Esophagus squamous epithelium (tissue), 4 donors: ENCODE results near the gene VSIG10.

Experiments used
- POLR2A ChIP-seq, 4 donors: fragments of 450-650 bp; IDR thresholded peaks; one replicate each; pipeline ENCODE4 v1.6.1; 2017; ENCODE audit warnings: antibody characterized with exemption in 4 of 4, mild to moderate bottlenecking in 4 of 4, moderate library complexity in 3 of 4
- TF ChIP-seq, protein P1 (sequence below), 6 experiments: fragments of 450-650 bp in 4 of 6; fragments of 200-600 bp in 2 of 6; sonication (generic) in 2 of 6; IDR thresholded peaks; one replicate each; pipeline ENCODE4 v1.5.1; 2016 to 2019; ENCODE audit warnings: antibody characterized with exemption in 6 of 6, mild to moderate bottlenecking in 4 of 6, moderate library complexity in 4 of 6

DNA sequence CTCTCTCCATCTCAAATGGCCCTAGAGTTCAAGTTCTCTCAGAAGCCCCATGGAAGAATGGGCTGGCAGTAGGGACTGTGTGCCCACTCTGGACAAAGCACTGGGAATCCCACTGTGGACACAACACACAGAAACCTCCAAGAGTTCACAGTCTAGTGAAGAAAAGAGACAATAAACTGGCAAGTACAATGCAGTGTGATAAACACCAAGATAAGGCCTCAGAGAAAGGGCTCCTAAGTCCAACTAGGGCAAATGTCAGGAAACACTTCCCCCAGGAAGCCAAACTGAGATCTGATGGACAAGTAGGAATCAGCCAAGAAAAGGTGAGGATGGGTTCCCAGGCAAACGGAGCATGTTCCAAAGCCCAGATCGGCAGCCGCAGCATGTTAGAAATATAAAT, 5.4 kb downstream of the VSIG10 start:
- TF ChIP-seq, protein P1, sequence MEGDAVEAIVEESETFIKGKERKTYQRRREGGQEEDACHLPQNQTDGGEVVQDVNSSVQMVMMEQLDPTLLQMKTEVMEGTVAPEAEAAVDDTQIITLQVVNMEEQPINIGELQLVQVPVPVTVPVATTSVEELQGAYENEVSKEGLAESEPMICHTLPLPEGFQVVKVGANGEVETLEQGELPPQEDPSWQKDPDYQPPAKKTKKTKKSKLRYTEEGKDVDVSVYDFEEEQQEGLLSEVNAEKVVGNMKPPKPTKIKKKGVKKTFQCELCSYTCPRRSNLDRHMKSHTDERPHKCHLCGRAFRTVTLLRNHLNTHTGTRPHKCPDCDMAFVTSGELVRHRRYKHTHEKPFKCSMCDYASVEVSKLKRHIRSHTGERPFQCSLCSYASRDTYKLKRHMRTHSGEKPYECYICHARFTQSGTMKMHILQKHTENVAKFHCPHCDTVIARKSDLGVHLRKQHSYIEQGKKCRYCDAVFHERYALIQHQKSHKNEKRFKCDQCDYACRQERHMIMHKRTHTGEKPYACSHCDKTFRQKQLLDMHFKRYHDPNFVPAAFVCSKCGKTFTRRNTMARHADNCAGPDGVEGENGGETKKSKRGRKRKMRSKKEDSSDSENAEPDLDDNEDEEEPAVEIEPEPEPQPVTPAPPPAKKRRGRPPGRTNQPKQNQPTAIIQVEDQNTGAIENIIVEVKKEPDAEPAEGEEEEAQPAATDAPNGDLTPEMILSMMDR (IDR thresholded peaks at IDR 0.05) = no peak
- no peak for TF ChIP-seq POLR2A (IDR thresholded peaks at IDR 0.05)
